Suprapubic skin (tissue), 4 donors: Measurements from ENCODE around the gene PIANP. TPM values are rescaled to one million over a fixed set of nuclear protein-coding genes. Genes with fewer than 3 reads are reported as not detected.
"Not testable (repeated sequence)": the region's sequence is repeated elsewhere in the genome, so short reads cannot be mapped to it uniquely, and the experiment has no call there.

Source experiments
- DNase-seq, 2 donors: peaks; one replicate each; pipeline ENCODE4 v3.0.0-alpha.2; 2019; ENCODE audit warnings: low spot score in 2 of 2
- H3K27ac ChIP-seq: fragments of 200-600 bp; sonication (generic); one replicate; pipeline ENCODE4 v1.5.1; 2019
- H3K27me3 ChIP-seq: fragments of 200-600 bp; sonication (generic); one replicate; pipeline ENCODE4 v1.5.1; 2019
- H3K36me3 ChIP-seq: fragments of 200-600 bp; sonication (generic); one replicate; pipeline ENCODE4 v1.5.1; 2019
- H3K4me1 ChIP-seq: fragments of 200-600 bp; sonication (generic); one replicate; pipeline ENCODE4 v1.5.1; 2019
- H3K4me3 ChIP-seq: fragments of 200-600 bp; sonication (generic); one replicate; pipeline ENCODE4 v1.5.1; 2019; ENCODE audit warnings: mild to moderate bottlenecking
- H3K9me3 ChIP-seq: fragments of 200-600 bp; sonication (generic); one replicate; pipeline ENCODE4 v1.5.1; 2019
- CTCF ChIP-seq, 2 donors: fragments of 200-600 bp in 1 of 2; fragments of 450-650 bp in 1 of 2; sonication (generic) in 1 of 2; IDR thresholded peaks; one replicate each; pipeline ENCODE4 v1.5.1; 2016 to 2019; ENCODE audit warnings: antibody characterized with exemption in 2 of 2, mild to moderate bottlenecking in 1 of 2, moderate library complexity in 1 of 2
- EP300 ChIP-seq: sonication (generic); formaldehyde crosslinking; IDR thresholded peaks from one replicate; pipeline ENCODE4 v1.6.1; 2017; ENCODE audit warnings: antibody characterized with exemption
- POLR2A ChIP-seq, 2 donors: fragments of 450-650 bp; IDR thresholded peaks; one replicate each; pipeline ENCODE4 v1.6.1; 2017; ENCODE audit warnings: antibody characterized with exemption in 2 of 2, mild to moderate bottlenecking in 2 of 2, moderate library complexity in 2 of 2
- POLR2AphosphoS5 ChIP-seq, 3 donors: sonication (generic); formaldehyde crosslinking; IDR thresholded peaks; one replicate each; pipeline ENCODE4 v1.6.1; 2017; ENCODE audit warnings: antibody characterized with exemption in 3 of 3
- WGBS: methylation state at CpG from one replicate; pipeline ENCODE4 v1.1.5; 2018; 5-methylcytosine and 5-hydroxymethylcytosine counted together
- total RNA-seq, 4 donors: library from RNA; depleted of rRNA; stranded (reverse); fragments of >200 nt; gene quantifications; one replicate each; pipeline ENCODE4 v1.1.0, GENCODE V29; 2016

Gene PIANP
- total RNA-seq, 4 donors from 2014 or later: not detected

- 82% methylated on average over 3 of the region's 3 CpGs for WGBS
- no peaks in the 10 kb centered on the region for H3K9me3 ChIP-seq
- no peak for TF ChIP-seq EP300
- TF ChIP-seq CTCF (IDR thresholded peaks at IDR 0.05): no peak
- no peak for TF ChIP-seq POLR2AphosphoS5 (IDR thresholded peaks at IDR 0.05)
These were observed 22.2 kb upstream of the PIANP start for GRCh38 chr12:6722863-6723262.

GRCh38 chr12:6716874-6717437, 16.3 kb upstream of the PIANP start:
- Histone ChIP-seq H3K4me3 (no peak overlapping the region), H3K4me1 (no peaks in the 10 kb centered on the region), H3K27ac (no peak overlapping the region), H3K27me3 (peaks cover 37% of the 10 kb centered on the region), H3K36me3 (no peaks in the 10 kb centered on the region), H3K9me3 (no peaks in the 10 kb centered on the region)
- 87% methylated on average over 10 of the region's 10 CpGs for WGBS
- DNase-seq: no peak
- TF ChIP-seq CTCF (IDR thresholded peaks at IDR 0.05) (no peak), POLR2AphosphoS5 (IDR thresholded peaks at IDR 0.05) (no peak), EP300 (no peak)

More at GRCh38 chr12:6722863-6723262, 22.2 kb upstream of the PIANP start:
- Histone ChIP-seq H3K27me3 (peaks cover 6% of the 10 kb centered on the region), H3K4me3 (no peak overlapping the region), H3K36me3 (peaks cover 6% of the 10 kb centered on the region), H3K27ac (no peak overlapping the region), H3K4me1 (peaks cover 13% of the 10 kb centered on the region)
- DNase-seq: no peak

GRCh38 chr12:6716031-6716873, 15.6 kb upstream of the PIANP start:
- H3K27ac ChIP-seq, H3K4me1 ChIP-seq, DNase-seq, H3K9me3 ChIP-seq, H3K36me3 ChIP-seq, H3K4me3 ChIP-seq: not testable (repeated sequence)
- 83% methylated on average over 2 of the region's 41 CpGs for whole genome bisulfite sequencing
- H3K27me3 ChIP-seq: peaks cover 41% of the 10 kb centered on the region

GRCh38 chr12:6708960-6709394, 8.4 kb upstream of the PIANP start:
- TF ChIP-seq EP300: no peak
- no peak for TF ChIP-seq POLR2AphosphoS5 (IDR thresholded peaks at IDR 0.05)
- no peak for TF ChIP-seq CTCF (IDR thresholded peaks at IDR 0.05)
- Histone ChIP-seq H3K36me3 (no peaks in the 10 kb centered on the region), H3K4me1 (no peaks in the 10 kb centered on the region), H3K27ac (no peak overlapping the region), H3K9me3 (no peaks in the 10 kb centered on the region), H3K27me3 (peaks cover 80% of the 10 kb centered on the region), H3K4me3 (no peak overlapping the region)
- no peak for DNase-seq
- WGBS: 76% methylated on average over 16 of the region's 16 CpGs

GRCh38 chr12:6708351-6708750, 7.7 kb upstream of the PIANP start:
- 100% methylated on average over 1 of the region's 21 CpGs for WGBS
- peaks cover 80% of the 10 kb centered on the region for H3K27me3 ChIP-seq
- H3K27ac ChIP-seq: not testable (repeated sequence)

GRCh38 chr12:6703631-6704030, 3.0 kb upstream of the PIANP start:
- TF ChIP-seq CTCF (IDR thresholded peaks at IDR 0.05): no peak
- no peak for TF ChIP-seq POLR2A (IDR thresholded peaks at IDR 0.05)
- no peak for TF ChIP-seq POLR2AphosphoS5 (IDR thresholded peaks at IDR 0.05)
- WGBS: 14% methylated on average over 10 of the region's 10 CpGs

More at GRCh38 chr12:6708351-6708750, 7.7 kb upstream of the PIANP start:
- not testable (repeated sequence) for DNase-seq, H3K9me3 ChIP-seq, H3K4me1 ChIP-seq, H3K36me3 ChIP-seq, H3K4me3 ChIP-seq

More at GRCh38 chr12:6703631-6704030, 3.0 kb upstream of the PIANP start:
- Histone ChIP-seq H3K27ac (no peak overlapping the region), H3K27me3 (peaks cover 94% of the 10 kb centered on the region), H3K9me3 (no peaks in the 10 kb centered on the region), H3K4me1 (peaks cover 16% of the 10 kb centered on the region), H3K4me3 (no peak overlapping the region), H3K36me3 (no peaks in the 10 kb centered on the region)
- DNase-seq: no peak
